OCI-LY3 (cell line): Measurements from ENCODE around the gene GNAZ.

Experiments used
- H2AFZ ChIP-seq: fragments of 200-600, 300-600 bp; shearing (Covaris generic); 2 replicates; pipeline ENCODE4 v1.6.0; 2014; ENCODE audit warnings: antibody characterized with exemption, low read depth, low read length
- H3K27ac ChIP-seq: fragments of 200-600, 300-600 bp; sonication (generic); 2 replicates; pipeline ENCODE4 v1.5.1; 2014; ENCODE audit warnings: mild to moderate bottlenecking, low read length, moderate library complexity, mixed read lengths
- H3K27me3 ChIP-seq: fragments of 200-600, 300-600 bp; sonication (generic); 2 replicates; pipeline ENCODE4 v1.6.1; 2014; ENCODE audit warnings: low read depth, low read length, mixed read lengths
- H3K36me3 ChIP-seq: fragments of 200-600, 300-600 bp; sonication (generic); replicated peaks from 2 replicates; pipeline ENCODE3; 2014; ENCODE audit warnings: low read depth, low read length, mixed read lengths
- H3K4me1 ChIP-seq: fragments of 300-600, 200-600 bp; sonication (generic); 2 replicates; pipeline ENCODE4 v1.6.1; 2014; ENCODE audit warnings: low read length, mixed read lengths
- H3K4me2 ChIP-seq: fragments of 200-600, 300-600 bp; sonication (generic); 2 replicates; pipeline ENCODE4 v1.6.1; 2014; ENCODE audit warnings: low read length, mixed read lengths
- H3K4me3 ChIP-seq: fragments of 300-600, 200-600 bp; sonication (generic); 2 replicates; pipeline ENCODE4 v1.5.1; 2014; ENCODE audit warnings: antibody characterized with exemption, mild to moderate bottlenecking, low read length, moderate library complexity
- H3K79me2 ChIP-seq: fragments of 300-600, 200-600 bp; shearing (Covaris generic); 2 replicates; pipeline ENCODE4 v1.6.1; 2014; ENCODE audit warnings: mild to moderate bottlenecking, low read length, mixed read lengths
- H3K9ac ChIP-seq: fragments of 300-600, 200-600 bp; shearing (Covaris generic); 2 replicates; pipeline ENCODE4 v1.6.0; 2014; ENCODE audit warnings: mild to moderate bottlenecking, low read length, moderate library complexity
- H3K9me3 ChIP-seq: fragments of 200-600, 300-600 bp; shearing (Covaris generic); 2 replicates; pipeline ENCODE4 v1.6.1; 2014; ENCODE audit warnings: low read length, mixed read lengths; ENCODE audit not compliant: insufficient read depth
- H4K20me1 ChIP-seq: fragments of 200-600, 300-600 bp; sonication (generic); 2 replicates; pipeline ENCODE4 v1.6.1; 2016; ENCODE audit warnings: low read length, mixed read lengths; ENCODE audit not compliant: insufficient read depth
- CTCF ChIP-seq: fragments of 200-600, 300-600 bp; sonication (generic); IDR thresholded peaks from 2 replicates; pipeline ENCODE4 v1.5.1; 2014; ENCODE audit warnings: antibody characterized with exemption, low read length, low read depth
- EZH2phosphoT487 ChIP-seq: fragments of 200-600 bp; shearing (Covaris generic); IDR thresholded peaks from 2 replicates; pipeline ENCODE4 v1.6.1; 2018; ENCODE audit warnings: antibody characterized with exemption, mixed run types, low read depth

Gene GNAZ

DNA sequence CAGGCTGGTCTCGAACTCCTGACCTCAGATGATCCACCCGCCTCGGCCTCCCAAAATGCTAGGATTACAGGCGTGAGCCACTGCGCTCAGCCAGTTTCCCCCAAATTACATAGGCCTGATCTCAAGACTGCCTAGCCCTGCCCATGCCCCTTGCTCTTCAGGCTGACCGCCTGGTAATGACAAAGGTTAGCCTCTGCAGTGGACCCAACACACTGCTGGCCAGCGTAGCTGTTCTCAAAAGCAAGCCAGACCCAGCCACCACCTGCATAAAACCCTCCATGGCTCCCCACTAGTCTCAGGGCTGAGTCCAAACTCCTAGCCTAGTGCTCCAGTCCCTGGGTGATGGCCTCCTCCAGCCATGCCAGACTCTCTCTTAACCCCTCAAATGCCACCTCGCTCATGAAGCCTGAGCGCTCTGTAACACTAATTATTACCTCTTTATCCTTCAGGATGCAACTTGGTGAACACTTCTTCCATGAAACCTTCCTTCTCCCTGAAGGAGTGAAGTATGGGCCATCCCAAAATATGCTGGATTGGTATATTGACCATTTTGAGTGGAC, 72.3 kb downstream of the GNAZ start:
- Histone ChIP-seq H3K9ac (peak overlapping the region; percentile 57; the same call in 1 of the 2 replicates), H2AFZ (no peak overlapping the region)

DNA sequence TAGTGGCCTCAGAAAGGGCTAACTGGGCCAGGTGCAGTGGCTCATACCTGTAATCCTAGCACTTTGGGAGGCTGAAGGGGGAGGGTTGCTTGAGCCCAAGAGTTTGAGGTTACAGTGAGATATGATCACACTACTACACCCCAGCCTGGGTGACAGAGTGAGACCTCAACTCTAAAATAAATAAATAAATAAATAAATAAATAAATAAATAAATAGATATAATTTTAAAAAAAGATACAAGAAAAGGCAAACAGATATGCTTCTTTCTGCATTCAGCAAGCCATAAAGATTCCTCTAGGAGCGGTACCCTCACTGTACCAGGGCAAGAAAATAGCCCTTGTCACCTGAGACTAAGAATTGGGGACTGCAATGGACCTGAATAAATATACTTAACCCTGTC, 72.8 kb downstream of the GNAZ start:
- no peaks in the 10 kb centered on the region for H3K36me3 ChIP-seq
- H3K9me3 ChIP-seq = no peaks in the 10 kb centered on the region
- peaks cover 48% of the 10 kb centered on the region for H3K4me1 ChIP-seq
- H3K27ac ChIP-seq = no peak overlapping the region
- H3K79me2 ChIP-seq = 0 out of 2 replicates have a peak, but pooled peaks cover 3% of the 10 kb centered on the region
- no peak overlapping the region for H3K4me3 ChIP-seq
- no peak overlapping the region for H2AFZ ChIP-seq
- no peak overlapping the region for H3K9ac ChIP-seq
- no peak for TF ChIP-seq CTCF
- TF ChIP-seq EZH2phosphoT487 = no peak
- H3K4me2 ChIP-seq = no peak overlapping the region
- H3K27me3 ChIP-seq = peaks cover 6% of the 10 kb centered on the region; the same call in 1 of the 2 replicates
- no peaks in the 10 kb centered on the region for H4K20me1 ChIP-seq

More for the DNA sequence above, 72.3 kb downstream of the GNAZ start:
- no peak for TF ChIP-seq CTCF
- Histone ChIP-seq H3K79me2 (0 out of 2 replicates have a peak, but pooled peaks cover 3% of the 10 kb centered on the region), H3K4me3 (peak overlapping the region; percentile 79), H3K27ac (peak overlapping the region; percentile 42), H3K36me3 (no peaks in the 10 kb centered on the region), H3K4me2 (peak overlapping the region; percentile 94), H4K20me1 (no peaks in the 10 kb centered on the region), H3K4me1 (peaks cover 53% of the 10 kb centered on the region), H3K27me3 (peaks cover 6% of the 10 kb centered on the region; the same call in 1 of the 2 replicates), H3K9me3 (no peaks in the 10 kb centered on the region)

DNA sequence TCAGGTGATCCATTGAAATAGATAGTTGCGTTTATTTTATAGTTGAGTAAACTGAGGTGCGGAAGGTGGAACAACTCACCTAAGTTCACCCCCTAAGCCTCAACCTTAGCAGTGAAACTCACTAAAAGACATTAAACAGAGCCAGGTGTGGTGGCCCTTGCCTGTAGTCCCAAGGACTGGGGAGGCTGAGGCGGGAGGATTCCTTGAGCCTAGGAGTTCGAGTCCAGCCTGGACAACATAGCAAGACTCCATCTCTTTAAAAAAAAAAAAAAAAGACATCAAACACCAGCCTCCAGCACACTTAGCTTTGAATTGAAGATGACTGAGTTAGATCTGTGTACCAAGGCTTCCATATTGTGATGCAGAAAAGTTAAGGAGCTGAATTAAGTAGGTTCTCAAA, 74.1 kb downstream of the GNAZ start:
- H2AFZ ChIP-seq = peak overlapping the region; percentile 39; the same call in 1 of the 2 replicates
- H4K20me1 ChIP-seq = no peaks in the 10 kb centered on the region
- peak overlapping the region; percentile 74 for H3K4me3 ChIP-seq
- peaks cover 35% of the 10 kb centered on the region for H3K4me1 ChIP-seq
- H3K27me3 ChIP-seq = peaks cover 6% of the 10 kb centered on the region; the same call in 1 of the 2 replicates
- no peaks in the 10 kb centered on the region for H3K9me3 ChIP-seq
- TF ChIP-seq CTCF (no peak), EZH2phosphoT487 (no peak)
- H3K4me2 ChIP-seq = peak overlapping the region; percentile 75
- H3K79me2 ChIP-seq = 0 out of 2 replicates have a peak, but pooled peaks cover 3% of the 10 kb centered on the region
- no peaks in the 10 kb centered on the region for H3K36me3 ChIP-seq
- H3K9ac ChIP-seq = peak overlapping the region; percentile 32
- H3K27ac ChIP-seq = no peak overlapping the region

DNA sequence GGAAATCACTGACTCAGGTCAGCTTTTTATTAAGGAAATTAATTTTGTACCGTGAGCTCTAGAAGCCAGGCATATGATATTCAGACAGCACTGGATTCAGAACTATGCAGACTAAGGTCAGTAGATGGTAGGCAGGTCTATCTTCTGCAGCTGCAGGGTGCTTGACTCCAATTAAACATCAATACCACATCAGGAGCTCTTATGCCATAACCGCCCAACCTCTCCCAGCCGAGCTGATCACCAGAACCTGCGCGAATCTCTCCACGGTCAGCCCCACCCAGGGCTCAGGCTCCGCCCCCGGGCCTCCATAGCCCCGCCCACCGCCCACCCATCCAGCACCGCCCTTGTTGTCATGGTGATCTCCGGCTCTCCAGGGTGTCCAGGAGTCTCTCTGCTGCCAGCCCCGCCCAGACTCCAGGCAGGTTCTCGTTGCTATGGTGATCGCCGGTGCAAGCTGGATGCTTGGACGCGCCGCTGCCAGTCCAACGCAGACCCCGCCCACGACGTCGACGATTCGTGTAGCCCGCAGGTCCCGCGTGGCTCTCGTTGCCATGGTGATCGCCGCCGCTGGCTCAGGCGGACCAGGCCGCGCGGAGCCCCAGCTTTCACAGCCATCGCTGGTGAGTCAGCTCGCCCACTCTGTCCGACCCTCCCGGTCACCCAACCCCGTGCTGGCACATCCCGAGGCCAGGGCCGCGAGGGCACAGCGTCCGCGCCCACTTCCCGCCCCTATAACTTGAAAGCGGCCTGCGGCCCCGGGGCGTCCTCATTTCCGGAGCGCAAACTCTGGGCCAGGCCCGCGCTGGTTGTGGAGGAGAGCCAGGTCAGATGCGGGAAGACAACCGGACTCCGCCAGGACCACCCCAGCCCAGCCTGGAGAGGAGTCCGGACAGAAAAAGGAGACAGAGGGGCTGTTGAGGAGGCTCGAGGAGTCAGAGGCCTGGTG, 74.9 kb downstream of the GNAZ start, which contains the start of gene RAB36:
TSS of gene RAB36 (plus strand) at position 546 of the 946 bp plus-strand sequence. CDS start 1,140 bp downstream, outside the sequence.
- no peaks in the 10 kb centered on the region for H3K36me3 ChIP-seq
- peaks cover 6% of the 10 kb centered on the region; the same call in 1 of the 2 replicates for H3K27me3 ChIP-seq
- H3K79me2 ChIP-seq = 0 out of 2 replicates have a peak, but pooled peaks cover 3% of the 10 kb centered on the region
- peaks cover 28% of the 10 kb centered on the region for H3K4me1 ChIP-seq
- H3K4me2 ChIP-seq = peak within 1 kb of the TSS; percentile 75
- H3K9ac ChIP-seq = peak within 1 kb of the TSS; percentile 43
- TF ChIP-seq EZH2phosphoT487 (no peak), CTCF (no peak)
- no peaks in the 10 kb centered on the region for H4K20me1 ChIP-seq
- no peaks in the 10 kb centered on the region for H3K9me3 ChIP-seq
- H3K4me3 ChIP-seq = peak within 1 kb of the TSS; percentile 74
- H2AFZ ChIP-seq = peak within 1 kb of the TSS; percentile 39; the same call in 1 of the 2 replicates
- H3K27ac ChIP-seq = no peak within 1 kb of the TSS
